CD4-positive, alpha-beta T cell treated with Interferon gamma for 1 hour (primary cell): ENCODE data around the gene SSPN.

Experiments used
- DNase-seq: peaks from one replicate; pipeline ENCODE4 v3.0.0-alpha.2; 2020

Gene SSPN

GRCh38 chr12:26195250-26195640, at the start of gene SSPN:
SSPN (plus strand) TSS chr12:26195573; CDS start chr12:26195673, 100 bp downstream.
- no peak for DNase-seq

GRCh38 chr12:26148291-26148690, 47.1 kb upstream of the SSPN start:
- no peak for DNase-seq

GRCh38 chr12:26149968-26150500, 45.3 kb upstream of the SSPN start:
- no peak for DNase-seq

- no peak for DNase-seq
Measured at GRCh38 chr12:26150736-26151450, 44.5 kb upstream of the SSPN start.

- DNase-seq, result no peak
Measured at GRCh38 chr12:26152507-26153102, 42.8 kb upstream of the SSPN start.

- DNase-seq, result no peak
Measured at GRCh38 chr12:26153421-26154154, 41.8 kb upstream of the SSPN start.

- peak; percentile 51 for DNase-seq
Measured at GRCh38 chr12:26156201-26156871, 39.0 kb upstream of the SSPN start.

GRCh38 chr12:26157001-26157400, 38.4 kb upstream of the SSPN start:
- DNase-seq, result no peak

GRCh38 chr12:26158078-26158764, 37.2 kb upstream of the SSPN start:
- DNase-seq, result no peak

GRCh38 chr12:26162174-26162573, 33.2 kb upstream of the SSPN start:
- no peak for DNase-seq

- DNase-seq, result no peak
Measured at GRCh38 chr12:26162905-26163304, 32.5 kb upstream of the SSPN start.

- no peak for DNase-seq
Measured at GRCh38 chr12:26164118-26164517, 31.3 kb upstream of the SSPN start.

- DNase-seq, result no peak
Measured at GRCh38 chr12:26172013-26172412, 23.4 kb upstream of the SSPN start.

GRCh38 chr12:26172539-26172938, 22.8 kb upstream of the SSPN start:
- no peak for DNase-seq

GRCh38 chr12:26172946-26173552, 22.3 kb upstream of the SSPN start:
- no peak for DNase-seq

- no peak for DNase-seq
Measured at GRCh38 chr12:26176725-26177124, 18.6 kb upstream of the SSPN start.

GRCh38 chr12:26177283-26177682, 18.1 kb upstream of the SSPN start:
- no peak for DNase-seq

- no peak for DNase-seq
Measured at GRCh38 chr12:26179826-26180225, 15.5 kb upstream of the SSPN start.

- DNase-seq, result no peak
Measured at GRCh38 chr12:26182377-26182776, 13.0 kb upstream of the SSPN start.

- no peak for DNase-seq
Measured at GRCh38 chr12:26185532-26186320, 9.6 kb upstream of the SSPN start.
